SH-SY5Y (cell line): ENCODE results near the gene SETD4.

ENCODE experiments used
- GATA2 ChIP-seq: IDR thresholded peaks from 2 replicates; pipeline ENCODE4 v1.6.1; 2011; ENCODE audit warnings: mild to moderate bottlenecking, low read depth, low read length
- GATA3 ChIP-seq: IDR thresholded peaks from 2 replicates; pipeline ENCODE4 v1.6.1; 2011; ENCODE audit warnings: low read depth, mild to moderate bottlenecking, low read length, moderate library complexity

SETD4 gene

DNA sequence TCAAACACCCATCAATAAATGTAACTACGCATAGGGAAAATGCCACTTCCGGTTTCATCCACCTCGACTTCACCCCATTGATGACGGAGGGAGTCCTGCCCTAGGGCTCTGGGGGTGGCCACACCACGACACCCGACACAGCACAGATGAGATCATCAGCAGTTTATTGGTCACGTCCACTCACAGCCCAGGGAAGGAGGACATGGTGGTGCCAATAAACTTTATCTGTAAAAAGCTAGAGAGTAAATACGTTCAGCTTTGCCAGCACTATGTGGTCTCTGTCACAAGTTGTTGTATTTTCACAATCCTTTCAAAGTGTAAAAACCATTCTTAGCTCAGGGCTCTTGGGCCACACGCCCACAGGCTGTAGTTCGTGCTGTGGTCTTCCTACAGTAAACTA, 16.3 kb downstream of the SETD4 start:
- TF ChIP-seq GATA2 (no peak), GATA3 (no peak)

DNA sequence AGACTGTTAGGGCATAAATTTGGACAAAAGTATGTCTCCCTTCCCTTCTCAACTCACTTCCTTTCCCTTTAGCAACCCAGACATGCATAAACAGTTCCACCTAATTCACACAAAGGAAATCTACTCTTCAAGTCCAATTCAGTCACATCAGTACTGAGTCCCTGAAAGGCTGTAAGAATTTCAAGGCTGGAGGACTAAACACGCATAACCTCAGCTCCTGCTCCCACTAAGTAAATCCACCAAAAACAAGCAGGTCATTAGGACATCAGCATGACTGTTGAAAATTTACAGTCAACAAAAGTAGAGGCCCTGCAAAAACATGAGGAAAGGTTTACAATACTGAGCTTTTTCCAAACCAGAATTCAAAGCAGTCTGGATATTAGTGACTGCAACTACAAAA, 18.4 kb downstream of the SETD4 start:
- TF ChIP-seq GATA2 (no peak), GATA3 (no peak)

DNA sequence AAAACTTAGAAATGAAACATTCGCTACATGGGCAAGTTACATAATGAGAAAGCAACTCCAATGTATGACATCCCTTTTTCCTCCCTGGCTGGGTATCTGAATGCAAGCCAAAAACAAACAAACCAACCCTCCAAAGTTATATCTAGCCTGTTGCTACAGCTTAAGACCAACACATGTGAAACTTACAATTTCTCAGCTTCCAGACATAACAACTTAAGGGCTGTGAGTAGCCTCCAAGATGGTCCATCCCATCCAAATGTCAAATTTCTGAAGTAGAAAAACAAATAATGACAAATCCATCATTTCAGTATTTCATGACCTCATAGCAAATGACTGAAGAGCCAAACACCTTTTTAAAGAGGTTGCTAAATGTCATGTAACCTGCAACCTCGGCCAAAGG, 19.9 kb downstream of the SETD4 start:
- TF ChIP-seq GATA2 (no peak), GATA3 (no peak)

DNA sequence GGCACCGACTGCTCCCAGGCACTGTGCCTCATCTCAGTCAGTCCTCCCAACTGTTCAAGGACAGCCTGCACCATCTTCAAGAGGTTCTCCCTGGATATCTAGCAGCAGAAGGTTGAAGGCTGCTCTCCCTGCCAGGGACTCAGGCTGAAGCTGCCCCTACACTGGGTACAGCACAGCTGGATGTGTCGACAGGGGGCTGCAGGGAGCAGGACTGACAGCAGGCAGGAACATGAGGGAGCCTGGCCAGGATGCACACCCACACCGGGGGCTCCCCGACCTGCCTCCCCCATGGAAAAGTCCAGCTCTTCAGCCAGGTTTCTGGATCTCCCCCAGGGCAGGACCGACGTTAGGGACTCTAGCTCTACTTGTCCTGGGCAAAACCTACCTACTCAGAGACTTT, 20.5 kb downstream of the SETD4 start:
- TF ChIP-seq GATA2 (no peak), GATA3 (no peak)

DNA sequence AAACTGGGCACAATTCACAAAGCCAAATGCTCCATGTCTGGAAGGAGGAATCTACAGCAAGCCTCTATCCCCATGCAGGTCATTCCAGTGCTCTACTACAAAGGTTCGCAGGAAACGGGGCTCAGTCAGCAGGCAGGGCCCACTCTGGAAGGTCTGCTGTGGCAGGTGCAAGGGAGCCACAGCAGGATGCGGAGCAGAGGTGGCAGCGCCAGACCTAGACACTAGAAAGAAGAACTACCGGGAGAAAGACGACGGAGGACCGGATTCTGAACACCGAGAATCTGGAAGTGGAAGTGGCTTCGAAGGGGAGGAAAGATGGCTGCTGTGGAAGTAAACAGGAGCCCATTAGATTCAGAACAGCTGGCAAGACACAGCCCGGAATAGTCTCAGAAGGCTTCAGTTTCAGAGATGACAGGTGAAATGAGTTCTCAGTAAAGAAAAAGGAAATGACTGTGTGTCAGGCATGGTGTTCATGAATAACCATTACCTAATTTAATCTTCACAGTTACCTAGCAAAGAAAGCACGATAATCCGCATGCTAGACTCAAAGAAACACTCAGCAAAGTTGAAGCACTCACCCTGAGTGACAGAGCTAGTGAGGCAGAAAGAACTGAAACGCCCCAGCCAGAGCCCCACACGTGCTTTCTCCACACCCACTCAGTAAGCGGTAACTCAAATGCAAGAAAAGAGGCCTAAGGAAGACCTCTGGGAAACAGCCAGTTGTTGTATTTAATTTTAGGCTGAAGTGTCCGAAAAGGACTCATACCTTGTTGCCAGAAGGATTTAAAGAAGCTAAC, 21.4 kb downstream of the SETD4 start:
- TF ChIP-seq GATA2 (no peak), GATA3 (no peak)

DNA sequence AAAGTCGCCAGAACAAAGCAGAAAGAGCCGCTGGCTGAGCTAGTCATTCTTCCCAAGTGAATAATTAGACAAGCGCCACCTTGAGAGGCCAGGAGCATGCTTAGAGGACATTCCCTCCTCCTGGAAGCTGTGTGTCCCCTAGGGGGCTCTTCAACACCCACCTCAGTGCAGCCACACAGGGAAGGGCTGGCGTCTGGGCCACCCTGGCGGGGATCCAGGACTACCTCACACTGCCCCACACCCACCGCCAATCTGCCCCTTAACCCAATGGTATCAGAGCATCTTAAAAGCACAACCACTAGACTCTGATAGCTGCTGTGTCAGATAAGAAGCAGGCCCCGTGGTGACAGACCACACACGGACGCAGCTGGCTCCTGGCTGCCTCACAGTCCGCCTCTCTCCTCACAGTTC, 24.9 kb downstream of the SETD4 start:
- peak; percentile 93 for TF ChIP-seq GATA3
- TF ChIP-seq GATA2: peak; percentile 99

DNA sequence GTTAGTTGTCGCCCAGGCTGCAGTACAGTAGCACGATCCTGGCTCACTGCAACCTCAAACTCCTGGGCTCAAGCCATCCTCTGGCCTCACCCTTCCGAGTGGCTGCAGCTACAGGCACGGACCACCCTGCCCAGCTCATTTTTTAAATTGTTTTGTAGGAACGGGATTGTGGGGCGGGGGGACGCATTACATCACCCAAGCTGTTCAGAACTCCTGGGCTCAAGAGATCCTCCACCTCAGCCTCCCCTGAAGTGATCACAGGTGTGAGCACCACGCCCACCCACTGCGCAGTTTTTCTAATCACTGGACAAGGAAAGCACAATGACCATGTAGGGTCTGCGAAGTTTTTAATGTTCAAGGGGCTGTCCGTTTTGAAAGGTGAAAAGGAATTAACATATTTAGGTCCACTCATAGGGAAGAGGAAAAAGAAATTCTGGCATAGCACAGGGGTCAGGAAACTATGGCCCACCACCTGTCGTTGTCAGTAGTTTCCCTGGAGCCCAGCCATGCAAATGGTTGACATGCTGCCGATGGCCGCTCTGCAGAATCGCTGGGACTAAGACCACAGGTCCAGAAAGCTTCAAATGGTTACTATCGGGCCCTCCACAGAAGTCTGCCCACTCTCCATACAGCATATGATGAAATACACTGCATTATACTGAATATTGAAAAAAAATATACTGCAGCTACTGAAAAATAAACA, 26.0 kb downstream of the SETD4 start:
- no peak for TF ChIP-seq GATA3
- TF ChIP-seq GATA2: no peak

DNA sequence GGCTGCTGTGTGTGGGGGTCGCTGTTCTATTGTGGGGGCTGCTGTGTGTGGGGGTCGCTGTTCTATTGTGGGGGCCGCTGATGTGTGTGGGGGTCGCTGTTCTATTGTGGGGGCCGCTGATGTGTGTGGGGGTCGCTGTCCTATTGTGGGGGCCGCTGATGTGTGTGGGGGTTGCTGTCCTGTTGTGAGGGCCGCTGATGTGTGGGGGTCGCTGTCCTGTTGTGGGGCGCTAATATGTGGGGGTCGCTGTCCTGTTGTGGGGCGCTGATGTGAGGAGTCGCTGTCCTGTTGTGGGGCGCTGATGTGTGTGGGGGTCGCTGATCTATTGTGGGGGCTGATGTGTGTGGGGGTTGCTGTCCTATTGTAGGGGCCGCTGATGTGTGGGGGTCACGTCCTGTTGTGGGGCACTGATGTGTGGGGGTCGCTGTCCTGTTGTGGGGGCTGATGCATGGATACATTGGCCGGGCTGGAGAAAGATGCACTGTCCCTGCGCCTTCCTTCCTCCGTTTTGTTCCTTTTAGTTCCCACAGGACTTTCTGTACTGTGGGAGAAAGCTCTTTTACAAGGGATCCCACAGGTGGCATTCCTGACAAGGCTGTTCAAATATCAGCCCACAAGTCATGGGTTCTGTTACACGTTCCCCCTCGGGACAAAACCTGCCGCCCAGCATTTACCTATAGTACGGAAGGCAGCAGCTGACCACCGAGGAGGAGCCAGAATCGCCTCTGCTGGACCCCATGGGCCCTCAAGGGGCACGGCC, 27.5 kb downstream of the SETD4 start:
- TF ChIP-seq GATA2 (no peak), GATA3 (no peak)

DNA sequence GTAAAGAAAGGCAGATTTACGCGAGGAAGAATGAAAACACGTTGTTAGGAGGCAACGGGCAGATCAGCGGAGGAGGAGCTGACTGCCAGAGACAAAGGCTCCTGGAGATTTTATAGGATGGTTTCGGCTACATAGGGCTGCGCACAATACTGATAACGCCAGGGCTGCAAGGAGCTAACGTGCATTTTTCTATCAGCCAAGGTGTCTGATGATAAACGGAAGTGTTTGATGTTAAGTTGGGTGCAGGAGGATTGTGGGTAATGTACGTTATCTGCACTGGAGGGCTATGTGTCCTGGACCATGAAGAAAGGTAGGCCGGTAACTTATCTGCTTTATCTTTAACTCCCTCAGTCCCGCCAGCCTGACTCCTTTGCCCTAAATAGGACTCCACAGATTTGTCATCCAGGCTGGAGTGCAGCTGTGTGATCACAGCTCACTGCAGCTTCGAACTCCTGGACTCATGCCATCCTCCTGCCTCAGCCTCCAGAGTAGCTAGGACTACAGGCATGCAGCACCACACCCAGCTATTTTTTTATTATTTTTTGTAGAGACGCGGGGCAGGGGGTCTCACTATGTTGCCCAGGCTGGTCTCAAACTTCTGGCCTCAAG, 29.6 kb downstream of the SETD4 start:
- TF ChIP-seq GATA3: no peak
- peak; percentile 42; the same call in 1 of the 2 replicates for TF ChIP-seq GATA2

DNA sequence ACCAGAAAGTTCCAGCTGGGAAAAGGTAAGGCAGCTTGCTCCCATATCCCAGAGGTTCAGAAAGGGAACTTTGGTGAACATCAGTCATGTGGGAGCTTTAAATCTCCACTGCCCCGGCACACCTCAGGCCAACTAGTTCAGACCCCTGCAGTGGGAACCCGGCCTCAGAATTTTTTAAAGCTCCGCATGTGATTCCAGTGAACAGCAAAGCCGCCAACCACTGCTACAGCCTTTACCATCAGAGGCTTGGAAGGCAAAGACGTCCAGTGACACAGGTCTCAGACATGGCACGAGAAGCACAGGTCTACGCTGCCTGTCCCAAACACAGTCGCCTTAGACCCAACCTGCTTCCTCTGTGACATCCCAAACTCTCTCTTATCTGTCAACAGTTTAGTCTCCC, 31.0 kb downstream of the SETD4 start:
- TF ChIP-seq GATA3 (no peak), GATA2 (no peak)

DNA sequence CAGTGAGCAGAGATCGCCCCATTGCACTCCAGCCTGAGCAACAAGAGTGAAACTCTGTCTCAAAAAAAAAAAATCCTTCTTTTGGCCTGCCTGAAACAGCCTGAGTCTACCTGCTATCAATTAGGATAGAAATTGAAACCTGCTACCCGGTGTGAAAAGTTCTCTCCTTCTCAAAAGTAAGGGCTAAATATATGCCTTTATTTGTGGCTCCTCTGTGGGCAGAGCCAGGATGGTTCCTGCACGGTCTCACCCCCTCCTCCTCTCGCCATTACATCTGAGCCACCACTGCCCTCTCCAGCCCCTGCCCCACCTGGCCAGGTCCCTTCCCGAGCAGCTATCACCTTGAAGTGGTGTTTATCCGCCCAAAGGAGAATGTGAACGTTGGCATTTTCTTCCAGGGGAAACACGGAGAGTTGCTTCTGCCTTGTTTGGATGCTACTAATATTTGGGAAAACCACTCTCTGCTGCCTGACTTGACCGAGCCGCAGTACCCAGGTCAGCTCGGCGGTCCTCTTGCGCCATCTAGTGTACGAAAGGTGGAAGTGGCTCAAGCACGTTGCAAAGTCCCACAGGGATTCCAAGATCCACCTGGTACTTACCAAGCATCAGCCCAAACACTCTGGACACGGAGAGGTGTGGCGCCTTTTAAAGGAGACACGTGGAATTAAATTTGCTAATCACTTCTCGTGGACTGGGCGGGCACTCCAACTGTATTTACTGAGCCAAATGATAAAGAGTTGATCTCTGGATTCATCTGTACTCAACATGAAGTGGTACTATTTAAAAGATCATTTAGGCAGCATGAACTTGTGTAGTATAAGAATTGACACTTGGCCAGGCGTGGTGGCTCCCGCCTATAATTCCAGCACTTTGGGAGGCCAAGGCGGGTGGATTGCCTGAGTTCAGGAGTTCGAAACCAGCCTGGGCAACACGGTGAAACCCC, 31.9 kb downstream of the SETD4 start:
- TF ChIP-seq GATA2: no peak

DNA sequence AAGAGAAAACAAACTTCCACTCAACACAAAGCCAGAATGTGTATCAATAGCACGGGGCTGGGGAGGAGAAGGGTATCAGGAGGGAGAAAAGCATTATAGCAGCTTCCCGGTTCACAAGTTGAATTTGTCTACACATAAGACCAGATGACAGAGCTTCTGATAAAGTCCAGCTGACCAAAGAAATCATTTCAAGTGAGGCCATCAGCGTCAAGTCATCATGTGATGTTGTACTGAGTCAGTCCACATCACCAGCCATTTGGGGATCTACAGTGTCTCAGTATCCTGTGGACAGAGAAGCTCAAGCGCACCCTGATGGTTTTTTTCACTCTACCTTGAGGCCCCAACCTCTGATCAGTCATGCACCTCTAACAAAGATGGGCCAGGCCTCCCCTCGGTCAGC, 33.0 kb downstream of the SETD4 start:
- TF ChIP-seq GATA2 (no peak), GATA3 (no peak)

DNA sequence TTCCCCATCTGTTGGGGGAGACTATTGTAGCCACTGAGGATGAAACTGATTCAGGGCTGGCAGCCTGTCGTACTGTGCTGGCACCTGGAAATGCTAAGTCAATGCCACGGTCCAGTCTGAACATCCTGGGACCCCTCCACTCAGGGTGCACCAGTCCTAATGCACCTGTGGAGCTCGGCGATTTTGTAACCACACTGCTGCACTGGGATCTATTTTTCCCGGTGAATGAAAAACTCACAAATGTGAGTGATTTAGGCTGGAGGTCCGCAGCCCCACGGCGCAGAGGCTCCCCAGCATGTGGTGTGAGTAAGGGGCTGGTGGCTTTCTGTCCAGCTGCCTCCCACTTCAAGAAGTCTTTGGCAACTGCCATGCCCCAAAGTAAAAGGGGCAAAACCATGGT, 35.5 kb downstream of the SETD4 start:
- TF ChIP-seq GATA3 (no peak), GATA2 (no peak)

DNA sequence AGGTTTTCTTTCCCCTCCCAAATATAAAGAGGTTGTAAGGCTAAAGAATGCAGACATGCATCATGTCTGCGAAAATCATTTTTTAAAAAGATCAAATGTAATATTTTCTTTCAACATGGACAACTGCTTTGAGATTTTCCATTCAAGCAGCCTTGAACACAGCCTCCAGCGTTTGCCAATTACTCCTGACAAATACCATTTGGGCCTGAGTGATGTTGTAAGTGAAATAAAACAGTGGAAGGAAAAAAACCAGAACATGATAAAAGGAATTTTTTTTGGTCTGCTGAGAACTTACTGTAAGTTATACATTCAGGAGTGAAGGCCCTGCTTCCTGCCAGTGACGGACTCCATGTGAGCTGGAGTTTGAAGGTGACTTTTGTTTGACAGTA, 37.2 kb downstream of the SETD4 start:
- TF ChIP-seq GATA3 (no peak), GATA2 (no peak)
